NCI-H2081 treated with DMSO at 0.1 percent for 48 hours (cell line): ENCODE results near the gene DDX10.
"Not testable (repeated sequence)": the region's sequence is repeated elsewhere in the genome, so short reads cannot be mapped to it uniquely, and the experiment has no call there.

ENCODE experiments used
- DNase-seq: peaks from one replicate; lab custom pipeline; 2025; lab: John Stamatoyannopoulos, UW

DDX10 gene

DNA sequence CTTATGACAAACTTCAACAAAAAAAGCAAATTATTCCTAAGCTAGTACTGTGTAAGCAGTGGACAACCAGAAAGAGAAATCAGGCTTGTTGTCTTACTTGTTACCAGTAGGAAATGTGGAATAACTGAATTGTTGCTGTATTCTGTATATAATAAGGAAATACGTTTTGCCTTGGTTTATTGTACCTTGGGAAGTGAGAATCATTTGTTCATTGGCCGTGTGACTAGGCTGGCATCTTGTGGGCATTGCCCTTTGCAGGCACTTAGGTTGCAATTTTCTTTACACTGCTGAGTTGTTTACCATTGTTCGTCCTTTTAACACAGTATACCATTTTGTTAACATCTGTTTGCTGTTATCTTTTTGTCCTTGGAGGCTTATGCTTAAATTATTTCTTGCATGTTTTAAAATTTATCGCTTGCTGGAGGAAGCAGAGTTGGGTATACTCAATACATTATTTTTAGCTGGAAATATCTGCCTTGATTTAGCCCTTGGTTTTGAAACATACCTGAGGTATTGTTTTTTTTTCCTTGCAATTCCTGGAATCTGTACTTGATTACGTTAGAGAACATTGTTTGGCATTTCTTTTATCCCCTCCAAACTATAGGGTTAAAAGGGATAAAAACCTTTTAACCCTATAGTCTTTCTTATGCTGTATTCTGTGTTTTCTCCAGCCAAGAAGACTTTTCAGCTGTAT lies 109.3 kb downstream of the DDX10 start:
- no peak for DNase-seq

DNA sequence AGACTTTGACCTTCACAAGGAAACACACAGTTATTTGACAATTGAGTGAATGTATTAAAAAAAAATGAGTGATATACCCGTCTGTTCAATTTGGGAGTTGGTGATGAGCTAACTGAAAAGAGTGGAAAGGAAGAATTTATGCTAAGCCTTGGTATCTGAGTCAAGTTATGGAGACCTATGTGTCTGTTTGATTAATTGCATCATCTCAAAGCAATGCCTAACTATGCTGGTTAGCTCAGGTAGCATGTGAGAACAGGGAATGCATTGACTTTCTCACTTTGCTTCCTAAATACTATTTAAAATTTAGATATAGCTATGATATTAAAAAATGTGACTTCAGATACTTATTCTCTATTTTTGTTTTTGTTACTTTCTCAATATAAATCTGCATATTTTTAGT lies 110.5 kb downstream of the DDX10 start:
- no peak for DNase-seq

DNA sequence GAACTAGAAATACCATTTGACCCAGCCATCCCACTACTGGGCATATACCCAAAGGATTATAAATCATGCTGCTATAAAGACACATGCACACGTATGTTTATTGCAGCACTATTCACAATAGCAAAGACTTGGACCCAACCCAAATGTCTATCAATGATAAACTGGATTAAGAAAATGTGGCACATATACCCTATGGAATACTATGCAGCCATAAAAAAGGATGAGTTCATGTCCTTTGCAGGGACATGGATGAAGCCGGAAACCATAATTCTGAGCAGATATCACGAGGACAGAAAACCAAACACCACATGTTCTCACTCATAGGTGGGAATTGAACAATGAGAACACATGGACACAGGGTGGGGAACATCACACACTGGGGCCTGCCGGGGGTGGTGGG lies 114.3 kb downstream of the DDX10 start:
- DNase-seq, result not testable (repeated sequence)

DNA sequence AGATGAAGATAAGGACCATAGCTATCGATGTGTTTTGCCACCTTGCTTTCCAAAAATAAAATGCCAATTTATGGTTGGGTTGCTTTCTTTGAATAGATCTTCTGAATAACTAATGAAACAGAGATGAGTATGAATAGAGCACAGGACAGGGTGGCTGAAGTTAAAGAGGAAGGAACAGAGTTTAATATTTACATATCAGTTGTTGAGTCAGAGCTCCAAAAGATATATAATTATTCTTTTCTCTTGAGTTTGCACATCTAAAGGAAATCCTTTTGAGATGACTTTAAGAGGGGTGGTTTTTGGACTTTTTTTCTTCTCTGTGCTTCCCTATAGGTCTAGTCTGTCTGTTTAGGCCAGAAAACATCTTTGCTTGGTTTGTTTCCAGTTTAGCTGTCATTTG lies 115.2 kb downstream of the DDX10 start:
- no peak for DNase-seq

DNA sequence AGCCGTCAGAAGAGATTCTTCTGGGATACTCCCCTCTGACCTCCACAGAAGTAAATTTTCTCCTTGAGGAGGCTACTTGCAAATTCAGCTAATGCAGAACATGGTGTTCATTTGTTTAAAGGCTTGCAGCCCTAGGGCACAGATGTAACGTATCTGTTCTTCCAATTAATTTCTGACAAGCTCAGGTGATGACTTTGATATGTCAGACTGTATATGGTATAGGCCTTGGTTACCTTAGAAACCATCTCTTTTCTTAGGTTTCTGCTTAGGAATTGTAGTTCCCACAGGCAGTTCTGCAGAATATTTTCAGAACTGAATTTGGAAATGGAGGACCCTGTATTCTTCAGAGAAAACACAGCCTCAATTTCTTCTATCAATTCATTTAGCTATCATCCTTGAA lies 117.1 kb downstream of the DDX10 start:
- DNase-seq, result no peak

DNA sequence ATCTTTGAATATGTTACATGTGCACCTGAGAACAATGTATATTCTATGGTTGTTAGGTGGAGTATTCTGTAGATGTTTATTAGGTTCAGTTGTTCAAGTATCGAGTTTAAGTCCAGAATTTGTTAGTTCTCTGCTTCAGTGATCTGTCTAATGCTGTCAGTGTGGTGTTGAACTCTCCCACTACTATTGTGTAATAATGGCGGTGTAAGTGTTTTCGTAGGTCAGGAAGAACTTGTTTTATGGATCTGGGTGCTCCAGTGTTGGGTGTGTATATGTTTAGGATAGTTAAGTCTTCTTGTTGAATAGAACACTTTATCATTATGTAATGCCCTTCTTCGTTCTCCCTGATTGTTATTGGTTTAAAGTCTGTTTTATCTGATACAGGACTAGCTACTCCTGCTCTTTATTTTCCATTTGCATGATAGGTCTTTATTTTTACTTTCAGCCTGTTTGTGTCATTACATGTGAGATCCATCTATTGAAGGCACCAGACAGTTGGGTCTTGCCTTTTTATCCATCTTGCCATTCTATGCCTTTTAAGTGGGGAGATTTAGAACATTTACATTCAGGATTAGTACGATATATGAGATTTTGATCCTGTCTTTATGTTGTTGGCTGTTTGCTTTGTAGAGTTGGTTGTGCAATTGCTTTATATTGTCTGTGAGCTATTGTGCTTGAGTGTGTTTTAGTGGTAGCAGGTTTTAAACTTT lies 121.6 kb downstream of the DDX10 start:
- DNase-seq, result no peak

DNA sequence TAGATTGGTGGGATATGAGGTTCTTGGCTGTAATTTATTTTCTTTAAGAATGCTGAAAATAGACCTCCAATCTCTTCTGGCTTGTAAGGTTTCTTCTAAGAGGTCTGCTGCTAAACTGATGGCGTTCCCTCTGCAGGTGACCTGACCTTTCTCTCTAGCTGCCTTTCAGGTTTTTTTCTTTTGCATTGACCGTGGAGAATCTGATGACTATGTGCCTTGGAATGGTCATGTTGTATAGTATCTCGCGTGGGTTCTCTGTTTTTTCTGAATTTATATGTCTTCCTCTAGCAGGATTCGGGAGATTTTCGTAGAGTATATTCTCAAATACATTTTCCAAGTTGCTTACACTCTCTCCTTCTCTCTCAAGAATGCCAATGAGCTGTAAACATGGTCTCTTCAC lies 122.2 kb downstream of the DDX10 start:
- no peak for DNase-seq

DNA sequence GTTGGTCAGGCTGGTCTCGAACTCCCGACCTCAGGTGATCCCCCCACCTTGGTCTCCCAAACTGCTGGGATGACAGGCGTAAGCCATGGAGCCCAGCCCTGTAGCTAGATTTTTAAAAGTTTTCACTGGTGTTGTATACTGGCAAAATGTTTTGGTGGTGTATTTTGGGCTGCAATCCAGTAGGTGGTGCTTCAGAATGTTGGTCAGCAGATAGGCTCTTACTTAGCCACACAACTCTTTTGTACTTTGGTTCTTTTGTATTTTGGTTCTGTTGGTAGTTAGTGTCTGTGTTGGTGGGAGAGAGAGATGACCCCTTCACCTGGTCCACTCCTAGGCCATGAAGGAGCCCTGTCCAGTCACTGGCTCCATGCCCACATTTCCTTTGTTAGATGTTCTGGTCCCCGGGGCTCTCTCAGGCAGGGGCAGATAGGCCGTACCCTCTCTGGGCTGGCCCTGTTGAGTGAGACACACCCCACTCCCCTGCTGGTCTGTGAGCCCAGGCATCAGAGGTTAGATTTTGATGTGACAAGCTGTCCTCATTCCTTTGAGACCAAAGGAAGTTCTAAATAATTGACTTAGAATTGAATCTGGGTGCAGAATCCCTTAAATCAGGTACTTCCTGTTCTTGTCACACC lies 123.8 kb downstream of the DDX10 start:
- DNase-seq, result no peak

DNA sequence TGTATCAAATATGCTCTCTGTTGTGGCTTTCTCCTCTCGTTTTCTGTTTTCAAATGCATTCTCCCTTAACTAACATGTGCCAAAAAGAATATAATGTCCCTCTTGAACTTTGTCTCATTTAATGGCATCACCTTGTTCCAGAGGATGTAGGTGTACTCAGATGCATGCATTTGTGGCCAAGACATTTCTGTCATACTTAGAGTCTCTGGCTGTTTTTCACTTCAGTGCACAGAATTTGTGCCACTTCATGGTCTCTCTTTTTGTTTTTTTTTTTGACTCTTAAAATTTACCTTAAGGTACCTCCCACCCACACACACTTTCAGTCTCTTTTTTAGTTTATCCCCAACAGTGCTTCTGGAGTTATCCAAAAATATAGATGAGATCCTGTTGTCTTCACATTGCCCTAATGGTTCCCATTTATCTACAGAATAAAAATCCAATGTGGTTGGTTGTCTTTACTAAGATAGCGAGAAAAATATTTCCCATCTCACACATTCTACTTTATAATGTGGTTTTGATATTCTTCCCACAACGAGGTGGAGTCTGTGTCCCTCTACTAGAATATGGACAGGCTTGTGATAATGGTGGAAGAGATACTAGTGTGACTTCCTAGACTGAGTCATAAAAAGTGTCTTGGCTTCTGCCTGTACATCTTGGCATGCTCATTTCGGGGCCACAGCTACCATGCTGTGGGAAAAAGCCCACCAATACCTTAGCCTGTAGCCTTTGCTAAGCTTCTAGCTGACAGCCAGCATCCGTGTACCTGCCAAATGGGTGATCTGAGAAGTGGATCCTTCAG lies 125.8 kb downstream of the DDX10 start:
- DNase-seq, result no peak

DNA sequence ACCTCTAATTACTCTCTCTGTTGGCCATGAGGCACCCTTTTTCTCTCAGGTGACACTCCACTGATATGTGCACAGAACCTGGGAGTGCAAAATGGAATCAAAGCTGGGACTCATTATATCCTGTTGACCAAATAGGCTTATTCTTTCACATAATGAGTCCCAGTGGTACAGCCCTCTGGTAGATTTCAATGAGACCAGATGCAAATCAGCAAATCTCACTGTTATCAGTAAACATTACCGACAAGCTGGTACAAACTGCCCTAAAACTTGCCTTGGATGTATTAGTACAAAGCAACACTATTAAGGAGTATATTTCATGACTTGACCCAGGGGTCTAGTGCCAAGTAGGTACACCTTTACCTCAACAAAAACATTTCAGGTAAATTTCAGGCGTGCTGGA lies 128.3 kb downstream of the DDX10 start:
- DNase-seq, result no peak

DNA sequence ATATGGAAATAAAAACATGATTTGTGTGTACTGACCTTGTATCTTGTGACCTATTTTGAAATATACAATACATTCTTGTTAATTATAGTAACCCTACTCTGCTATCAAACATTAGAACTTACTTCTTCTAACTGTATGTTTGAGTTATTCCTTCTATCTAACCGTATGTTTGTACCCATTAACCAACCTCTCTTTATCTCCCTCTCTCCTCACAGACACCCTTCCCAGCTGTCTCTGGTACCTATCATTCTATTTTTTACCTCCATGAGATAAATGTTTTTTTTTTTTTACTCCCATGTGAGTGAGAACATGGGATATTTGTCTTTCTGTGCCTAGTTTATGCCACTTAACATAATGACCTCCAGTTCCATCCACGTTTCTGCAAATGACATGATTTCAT lies 128.7 kb downstream of the DDX10 start:
- DNase-seq, result no peak

DNA sequence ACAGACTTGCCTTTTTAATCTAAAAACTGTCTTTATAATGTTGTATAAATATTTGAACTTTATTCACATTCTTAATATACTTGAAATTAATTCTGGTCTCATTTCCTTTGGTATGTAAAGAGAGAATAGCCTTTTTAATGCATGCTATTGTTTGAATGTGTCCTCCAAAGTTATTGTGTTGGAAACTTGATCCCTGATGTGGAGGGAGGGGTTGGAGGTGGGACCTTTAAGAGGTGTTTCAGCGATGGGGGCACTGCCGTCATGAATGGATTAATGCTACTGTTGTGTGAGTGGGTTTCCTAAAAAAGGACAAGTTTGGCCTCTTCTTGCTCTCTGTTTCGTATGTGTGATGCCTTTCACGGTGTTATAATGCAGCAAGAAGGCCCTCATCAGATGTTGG lies 131.7 kb downstream of the DDX10 start:
- DNase-seq, result no peak

DNA sequence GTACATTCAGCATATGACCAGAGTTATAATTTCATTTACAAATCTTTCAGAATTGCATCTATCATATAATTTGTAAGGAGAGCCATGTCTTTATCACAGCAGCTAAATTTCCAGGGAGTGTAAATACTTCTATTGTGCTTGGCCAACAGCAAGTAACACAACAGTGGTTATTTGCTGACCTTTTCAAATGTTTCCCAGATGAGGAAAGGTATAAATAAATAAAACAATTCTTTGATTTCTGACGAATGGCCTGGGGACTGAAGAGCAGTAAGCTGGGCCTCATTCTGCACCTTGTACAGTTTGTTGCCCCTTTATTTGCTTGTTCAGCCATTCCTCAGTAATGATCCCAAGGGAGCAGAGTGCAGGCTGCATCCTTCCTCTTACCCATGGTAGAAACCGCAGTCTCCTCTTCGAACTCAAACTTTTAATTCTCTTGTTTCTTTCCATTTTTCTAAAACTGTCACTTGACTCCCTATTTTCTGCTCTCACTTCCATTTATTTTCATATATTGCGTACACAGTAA lies 132.8 kb downstream of the DDX10 start:
- DNase-seq, result no peak

DNA sequence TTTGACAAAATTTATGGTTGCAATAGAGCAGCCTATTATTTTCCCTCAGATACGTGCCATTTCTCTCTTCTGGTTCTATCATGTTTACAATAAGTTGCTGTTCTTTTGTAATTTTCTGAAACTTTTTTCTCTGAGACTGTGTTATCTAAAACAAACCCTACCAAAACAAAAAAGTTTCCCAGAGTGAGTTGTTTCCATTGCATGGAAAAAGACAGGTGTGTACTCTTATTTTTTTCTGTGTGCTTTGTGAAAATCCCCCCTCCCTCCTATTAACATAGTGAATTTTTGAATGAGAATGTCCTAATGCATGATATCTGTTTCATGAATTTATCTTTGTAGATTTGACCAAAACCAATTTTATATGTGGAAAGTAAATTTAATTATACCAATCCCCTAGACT lies 137.6 kb downstream of the DDX10 start:
- DNase-seq, result no peak

DNA sequence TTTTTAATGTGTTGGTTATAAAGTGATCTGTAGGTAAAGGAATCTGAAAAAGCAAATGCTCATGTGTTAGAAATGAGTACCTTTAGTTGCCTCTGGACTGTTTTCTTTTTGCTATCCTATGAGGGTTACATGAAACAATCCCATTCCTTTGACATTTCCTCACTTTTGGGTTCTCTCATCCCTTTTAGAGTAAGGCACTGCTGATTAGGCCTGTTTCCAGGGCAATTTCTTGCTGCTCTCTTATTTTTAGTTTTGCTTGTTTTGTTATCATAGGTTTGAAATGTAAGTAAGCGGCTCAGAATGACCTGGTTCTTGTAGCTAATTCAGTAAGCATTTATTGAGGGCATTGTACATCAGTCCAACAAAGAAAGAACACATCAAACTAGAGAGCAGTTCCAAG lies 138.9 kb downstream of the DDX10 start:
- no peak for DNase-seq

DNA sequence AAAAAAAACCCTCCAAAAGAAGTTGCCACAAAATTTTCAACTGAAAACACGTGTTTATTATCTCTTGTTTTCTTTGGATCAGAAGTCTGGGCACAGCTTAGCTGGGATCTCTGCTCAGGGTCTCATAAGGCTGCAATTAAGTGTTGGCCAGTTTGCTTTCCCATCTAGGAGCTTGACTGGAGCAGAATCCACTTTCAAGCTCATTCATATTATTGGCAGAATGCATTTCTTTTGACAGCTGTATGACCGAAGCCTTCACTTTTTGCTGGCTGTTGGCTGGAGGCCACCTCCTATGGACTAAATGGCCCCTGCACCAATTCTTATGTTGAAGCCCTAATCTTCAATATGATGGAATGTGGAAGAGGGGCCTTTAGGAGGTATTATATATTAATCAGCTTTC lies 139.6 kb downstream of the DDX10 start:
- no peak for DNase-seq

DNA sequence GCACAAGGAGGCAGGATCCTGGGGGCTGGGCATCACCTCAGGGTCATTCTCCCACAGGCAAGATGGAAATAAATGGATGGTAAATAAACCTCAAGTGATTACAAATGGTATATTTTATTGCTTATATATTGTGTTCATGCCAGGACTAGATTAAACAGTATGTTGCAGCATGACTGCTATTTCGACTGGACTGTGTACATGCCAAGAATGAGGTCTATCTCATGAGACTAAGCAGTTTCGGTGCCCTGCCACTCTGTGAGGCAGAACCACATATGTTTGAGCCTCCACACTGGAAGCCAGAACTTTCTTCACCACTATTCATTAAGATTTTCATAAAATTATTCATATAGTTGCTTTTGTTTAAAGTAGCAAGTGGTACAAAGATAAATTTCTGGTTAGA lies 140.2 kb downstream of the DDX10 start:
- DNase-seq, result no peak

DNA sequence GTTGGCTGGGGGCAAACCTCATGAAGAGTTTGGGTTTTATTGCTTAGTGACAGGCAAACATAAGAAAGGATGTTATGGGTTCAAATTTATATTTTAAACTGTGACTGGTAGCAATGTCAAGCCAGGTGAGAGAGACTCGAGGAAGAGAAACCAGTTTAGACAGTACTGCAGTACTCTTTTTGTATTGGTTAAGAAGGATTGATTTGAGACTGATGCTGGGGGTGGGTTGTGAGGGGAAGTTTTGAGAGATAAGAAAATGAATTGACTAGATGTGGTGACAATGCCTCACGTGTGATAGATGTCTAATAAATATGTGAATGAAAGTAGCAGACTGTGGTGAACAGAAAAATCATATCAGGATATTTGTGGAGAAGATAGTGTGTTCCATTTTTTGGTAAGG lies 142.4 kb downstream of the DDX10 start:
- no peak for DNase-seq

DNA sequence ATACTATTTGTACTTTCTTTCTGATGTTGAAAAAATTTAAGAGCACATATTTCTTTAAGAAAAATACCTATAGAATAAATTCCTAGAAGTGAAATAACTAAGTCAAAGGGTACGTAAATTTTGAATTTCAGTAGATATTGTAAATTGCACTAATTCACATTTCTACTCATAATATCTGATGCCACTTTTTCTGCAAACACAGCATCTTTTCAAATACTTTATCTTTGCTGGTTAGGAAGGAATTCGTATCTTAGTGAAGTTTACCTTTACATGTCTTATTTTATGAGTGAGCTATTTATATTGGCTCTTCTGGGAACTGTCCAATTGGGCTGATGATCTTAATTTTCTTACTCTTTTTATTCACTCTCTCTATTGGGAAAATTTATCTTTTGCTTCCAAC lies 148.2 kb downstream of the DDX10 start:
- DNase-seq, result no peak

DNA sequence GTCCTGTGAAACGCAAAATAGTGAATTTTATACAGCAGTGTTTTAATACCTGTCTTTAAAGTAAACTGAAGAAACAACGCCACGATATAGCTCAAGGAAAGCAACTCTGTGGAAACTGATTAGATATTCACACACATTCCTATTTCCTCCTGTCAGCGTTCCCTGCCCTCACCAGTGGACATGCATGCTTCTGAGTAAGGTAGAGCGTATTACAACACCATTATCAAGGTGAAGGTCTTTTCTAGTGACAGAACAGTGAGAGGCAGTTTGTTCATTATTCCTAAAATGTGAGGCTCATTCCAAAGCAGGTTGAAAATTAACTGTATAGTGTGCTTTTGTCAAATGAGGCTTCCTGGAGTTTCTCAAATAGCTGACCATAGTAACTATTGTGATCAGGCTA lies 153.1 kb downstream of the DDX10 start:
- no peak for DNase-seq

DNA sequence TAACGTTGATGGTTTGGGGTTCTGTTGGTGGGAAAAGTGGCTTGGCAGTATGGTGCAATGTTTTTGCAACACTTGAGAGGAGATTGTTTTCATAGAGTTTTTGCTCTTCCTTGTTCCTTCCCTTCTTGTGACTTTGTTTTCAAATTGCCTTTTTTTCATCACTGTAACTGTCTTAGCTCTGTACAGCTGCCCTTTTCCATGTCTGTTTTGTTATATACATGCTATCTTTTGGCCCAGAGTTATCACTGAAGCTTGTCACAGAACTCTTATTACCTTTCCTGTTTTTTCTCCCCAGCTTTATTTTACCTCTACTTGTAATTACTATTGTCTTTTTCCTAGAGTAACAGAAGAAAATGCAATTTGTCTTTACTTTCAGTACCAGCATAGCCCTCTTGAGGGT lies 154.1 kb downstream of the DDX10 start:
- DNase-seq, result no peak

DNA sequence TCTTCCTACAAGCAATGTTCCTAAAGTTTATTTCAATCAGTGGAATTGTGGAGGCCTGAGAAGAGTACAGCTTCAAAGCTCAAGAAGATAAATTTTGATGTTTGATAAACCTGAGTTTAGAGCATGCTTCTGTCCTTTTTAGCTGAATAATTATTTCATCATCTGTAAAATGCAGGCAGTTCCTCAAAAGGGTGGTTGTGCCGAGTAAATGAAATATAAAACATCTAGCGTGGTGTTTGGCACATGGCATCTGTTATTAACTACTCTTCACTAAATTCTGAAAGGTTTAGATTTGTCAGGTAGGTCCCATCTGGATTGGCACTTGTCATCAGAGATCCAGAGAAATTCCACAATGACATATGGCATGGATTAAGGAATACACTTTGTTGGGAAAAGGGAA lies 155.1 kb downstream of the DDX10 start:
- DNase-seq, result no peak
